PC-9 (cell line): Measurements from ENCODE around the gene GAD1. TPM values are rescaled to one million over a fixed set of nuclear protein-coding genes. Genes with fewer than 3 reads are reported as not detected.

Experiments
- BruUV-seq: library from RNA; stranded (reverse); fragments of 400-500 nt; replicated peaks from 2 replicates; lab custom pipeline; 2021; lab: Mats Ljungman, UMichigan
- CTCF ChIA-PET: fragments of 300-600 bp; sonication (Branson Sonifier 250); formaldehyde crosslinking; loops from one replicate; lab custom pipeline; 2022; ENCODE audit warnings: antibody characterized with exemption; lab: Charles Lee
- POLR2A ChIA-PET: fragments of 300-600 bp; sonication (Branson Sonifier 250); formaldehyde crosslinking; loops from one replicate; lab custom pipeline; 2022; ENCODE audit warnings: antibody characterized with exemption; ENCODE audit not compliant: unreplicated experiment; lab: Charles Lee
- DNase-seq, 2 experiments: peaks; one replicate each; pipeline versions ENCODE4 v3.0.0 to v3.0.0-alpha.2; 2015 to 2022; ENCODE audit warnings: mixed read lengths in 1 of 2
- H2AFZ ChIP-seq: fragments of 200-600 bp; sonication (generic); 2 replicates; pipeline ENCODE4 v1.8.1; 2017; ENCODE audit warnings: antibody characterized with exemption
- H3F3A ChIP-seq: fragments of 200-600 bp; sonication (generic); 2 replicates; pipeline ENCODE4 v1.8.1; 2017; ENCODE audit warnings: antibody characterized with exemption, mild to moderate bottlenecking, low read depth; ENCODE audit not compliant: insufficient read depth
- H3K27ac ChIP-seq: fragments of 200-600 bp; sonication (generic); 2 replicates; pipeline ENCODE4 v1.6.1; 2016; ENCODE audit warnings: mixed run types
- H3K27me3 ChIP-seq: fragments of 200-600 bp; sonication (generic); 2 replicates; pipeline ENCODE4 v1.6.1; 2016; ENCODE audit warnings: low read depth, mixed run types; ENCODE audit not compliant: insufficient read depth
- H3K36me3 ChIP-seq: fragments of 200-600 bp; sonication (generic); 2 replicates; pipeline ENCODE4 v1.6.1; 2016; ENCODE audit warnings: low read depth, mixed run types
- H3K4me1 ChIP-seq: fragments of 200-600 bp; sonication (generic); replicated peaks from 2 replicates; pipeline ENCODE4 v1.6.1; 2016; ENCODE audit warnings: mixed run types; ENCODE audit not compliant: insufficient read depth
- H3K4me2 ChIP-seq: fragments of 200-600 bp; sonication (generic); 2 replicates; pipeline ENCODE4 v1.6.1; 2017; ENCODE audit warnings: mixed run types
- H3K4me3 ChIP-seq: fragments of 200-600 bp; sonication (generic); 2 replicates; pipeline ENCODE4 v1.6.1; 2016; ENCODE audit warnings: mixed run types
- H3K79me2 ChIP-seq: fragments of 200-600 bp; sonication (generic); 2 replicates; pipeline ENCODE4 v1.6.1; 2017; ENCODE audit warnings: low read depth, mixed run types
- H3K9me2 ChIP-seq: fragments of 200-600 bp; sonication (generic); 2 replicates; pipeline ENCODE4 v1.8.1; 2017; ENCODE audit warnings: mild to moderate bottlenecking; ENCODE audit not compliant: insufficient read depth
- H3K9me3 ChIP-seq: fragments of 200-600 bp; sonication (generic); 2 replicates; pipeline ENCODE4 v1.8.1; 2016; ENCODE audit warnings: low read depth; ENCODE audit not compliant: insufficient read depth
- H4K20me1 ChIP-seq: fragments of 200-600 bp; sonication (generic); 2 replicates; pipeline ENCODE4 v1.8.1; 2017; ENCODE audit not compliant: insufficient read depth
- EZH2 ChIP-seq: fragments of 200-600 bp; sonication (generic); IDR thresholded peaks from 2 replicates; pipeline ENCODE4 v1.8.0; 2017; ENCODE audit warnings: antibody characterized with exemption, low read depth
- intact Hi-C: fragments of 100-400 bp; cut with micrococcal nuclease; formaldehyde crosslinking; loops from one replicate; pipeline ENCODE4 v1.10.0; 2022; ENCODE audit not compliant: unreplicated experiment
- total RNA-seq: library from RNA; stranded (reverse); gene quantifications from 2 replicates; pipeline ENCODE4 v1.2.3, GENCODE V29; 2021
- TF ChIP-seq, protein P1 (sequence below): fragments of 200-600 bp; sonication (generic); conservative IDR thresholded peaks from 2 replicates; pipeline ENCODE4 v1.6.1; 2017; ENCODE audit warnings: mixed run types, antibody characterized with exemption, mild to moderate bottlenecking, moderate library complexity

Gene GAD1
- total RNA-seq, 1 experiment from 2014 or later: 3.5 TPM

- ChIA-PET CTCF (no interaction called here), POLR2A (no interaction called here)
- Histone ChIP-seq H3K36me3 (no peaks in the 10 kb centered on the region), H3K9me2 (no peaks in the 10 kb centered on the region), H3K27ac (no peak overlapping the region), H3K4me1 (no peaks in the 10 kb centered on the region), H3K4me2 (no peak overlapping the region), H3F3A (no peaks in the 10 kb centered on the region), H3K79me2 (no peaks in the 10 kb centered on the region), H3K27me3 (0 out of 2 replicates have a peak, but pooled peaks cover 5% of the 10 kb centered on the region), H3K4me3 (no peak overlapping the region), H4K20me1 (no peaks in the 10 kb centered on the region), H2AFZ (no peak overlapping the region), H3K9me3 (no peaks in the 10 kb centered on the region)
- no peak for DNase-seq
- no peak for TF ChIP-seq EZH2
- TF ChIP-seq, protein P1, sequence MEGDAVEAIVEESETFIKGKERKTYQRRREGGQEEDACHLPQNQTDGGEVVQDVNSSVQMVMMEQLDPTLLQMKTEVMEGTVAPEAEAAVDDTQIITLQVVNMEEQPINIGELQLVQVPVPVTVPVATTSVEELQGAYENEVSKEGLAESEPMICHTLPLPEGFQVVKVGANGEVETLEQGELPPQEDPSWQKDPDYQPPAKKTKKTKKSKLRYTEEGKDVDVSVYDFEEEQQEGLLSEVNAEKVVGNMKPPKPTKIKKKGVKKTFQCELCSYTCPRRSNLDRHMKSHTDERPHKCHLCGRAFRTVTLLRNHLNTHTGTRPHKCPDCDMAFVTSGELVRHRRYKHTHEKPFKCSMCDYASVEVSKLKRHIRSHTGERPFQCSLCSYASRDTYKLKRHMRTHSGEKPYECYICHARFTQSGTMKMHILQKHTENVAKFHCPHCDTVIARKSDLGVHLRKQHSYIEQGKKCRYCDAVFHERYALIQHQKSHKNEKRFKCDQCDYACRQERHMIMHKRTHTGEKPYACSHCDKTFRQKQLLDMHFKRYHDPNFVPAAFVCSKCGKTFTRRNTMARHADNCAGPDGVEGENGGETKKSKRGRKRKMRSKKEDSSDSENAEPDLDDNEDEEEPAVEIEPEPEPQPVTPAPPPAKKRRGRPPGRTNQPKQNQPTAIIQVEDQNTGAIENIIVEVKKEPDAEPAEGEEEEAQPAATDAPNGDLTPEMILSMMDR: no peak
- BruUV-seq: no TSS peak
- intact Hi-C loops: no loop called here
These were observed 31.9 kb downstream of the GAD1 start for GRCh38 chr2:170848587-170848986.

DNA sequence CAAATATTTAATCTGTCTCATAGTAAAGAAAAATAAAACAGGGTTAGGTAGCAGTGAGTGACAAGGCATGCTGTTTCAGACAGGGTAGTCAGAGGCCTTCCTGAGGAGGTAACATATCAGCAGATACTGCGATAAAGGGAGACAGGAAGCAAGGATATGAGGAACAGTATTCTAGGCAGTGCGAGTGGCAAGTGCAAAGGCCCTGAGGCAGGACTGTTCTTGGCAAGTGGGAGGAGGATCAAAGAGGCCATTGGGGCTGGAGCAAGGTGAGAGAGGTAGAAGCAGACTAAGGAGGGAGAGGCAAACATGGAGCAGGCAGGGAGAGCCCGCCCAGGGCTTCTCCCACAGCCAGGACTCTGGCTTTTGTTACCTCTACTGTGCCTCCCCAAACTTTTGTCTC lies 33.6 kb downstream of the GAD1 start:
- DNase-seq: no peak
- CTCF ChIA-PET: no interaction called here

GRCh38 chr2:170851635-170852034 lies 34.9 kb downstream of the GAD1 start:
- CTCF ChIA-PET: no interaction called here
- H3K4me3 ChIP-seq: no peak overlapping the region
- H4K20me1 ChIP-seq: no peaks in the 10 kb centered on the region
- no peaks in the 10 kb centered on the region for H3K9me2 ChIP-seq
- no peaks in the 10 kb centered on the region for H3F3A ChIP-seq
- DNase-seq: no peak
- H3K4me1 ChIP-seq: no peaks in the 10 kb centered on the region
- no peak for TF ChIP-seq EZH2
- TF ChIP-seq, protein P1: no peak
- H2AFZ ChIP-seq: no peak overlapping the region
- POLR2A ChIA-PET: no interaction called here
- H3K27ac ChIP-seq: no peak overlapping the region
- H3K27me3 ChIP-seq: 0 out of 2 replicates have a peak, but pooled peaks cover 5% of the 10 kb centered on the region
- no peak overlapping the region for H3K4me2 ChIP-seq
- H3K9me3 ChIP-seq: no peaks in the 10 kb centered on the region
- BruUV-seq: no TSS peak
- H3K79me2 ChIP-seq: no peaks in the 10 kb centered on the region
- H3K36me3 ChIP-seq: no peaks in the 10 kb centered on the region
- intact Hi-C loops: no loop called here

More for the DNA sequence above, 33.6 kb downstream of the GAD1 start:
- H3K9me2 ChIP-seq: no peaks in the 10 kb centered on the region
- TF ChIP-seq, protein P1: no peak
- no peak for TF ChIP-seq EZH2
- no TSS peak for BruUV-seq
- no peaks in the 10 kb centered on the region for H3F3A ChIP-seq
- H3K27ac ChIP-seq: no peak overlapping the region
- POLR2A ChIA-PET: no interaction called here
- no peaks in the 10 kb centered on the region for H3K36me3 ChIP-seq
- no peaks in the 10 kb centered on the region for H3K9me3 ChIP-seq
- intact Hi-C loops: no loop called here
- H3K4me2 ChIP-seq: no peak overlapping the region
- 0 out of 2 replicates have a peak, but pooled peaks cover 5% of the 10 kb centered on the region for H3K27me3 ChIP-seq
- H3K79me2 ChIP-seq: no peaks in the 10 kb centered on the region
- no peaks in the 10 kb centered on the region for H4K20me1 ChIP-seq
- H3K4me3 ChIP-seq: no peak overlapping the region
- H2AFZ ChIP-seq: no peak overlapping the region
- H3K4me1 ChIP-seq: no peaks in the 10 kb centered on the region
